HG02943 (cell line): ENCODE data around the gene RAB3D.

Source experiments
- ATAC-seq: cut with Tn5 transposase; IDR thresholded peaks from one replicate; pipeline ENCODE4 v1.9.1; 2021; ENCODE audit warnings: mild to moderate bottlenecking, low read depth, moderate library complexity; ENCODE audit not compliant: unreplicated experiment

RAB3D gene

DNA sequence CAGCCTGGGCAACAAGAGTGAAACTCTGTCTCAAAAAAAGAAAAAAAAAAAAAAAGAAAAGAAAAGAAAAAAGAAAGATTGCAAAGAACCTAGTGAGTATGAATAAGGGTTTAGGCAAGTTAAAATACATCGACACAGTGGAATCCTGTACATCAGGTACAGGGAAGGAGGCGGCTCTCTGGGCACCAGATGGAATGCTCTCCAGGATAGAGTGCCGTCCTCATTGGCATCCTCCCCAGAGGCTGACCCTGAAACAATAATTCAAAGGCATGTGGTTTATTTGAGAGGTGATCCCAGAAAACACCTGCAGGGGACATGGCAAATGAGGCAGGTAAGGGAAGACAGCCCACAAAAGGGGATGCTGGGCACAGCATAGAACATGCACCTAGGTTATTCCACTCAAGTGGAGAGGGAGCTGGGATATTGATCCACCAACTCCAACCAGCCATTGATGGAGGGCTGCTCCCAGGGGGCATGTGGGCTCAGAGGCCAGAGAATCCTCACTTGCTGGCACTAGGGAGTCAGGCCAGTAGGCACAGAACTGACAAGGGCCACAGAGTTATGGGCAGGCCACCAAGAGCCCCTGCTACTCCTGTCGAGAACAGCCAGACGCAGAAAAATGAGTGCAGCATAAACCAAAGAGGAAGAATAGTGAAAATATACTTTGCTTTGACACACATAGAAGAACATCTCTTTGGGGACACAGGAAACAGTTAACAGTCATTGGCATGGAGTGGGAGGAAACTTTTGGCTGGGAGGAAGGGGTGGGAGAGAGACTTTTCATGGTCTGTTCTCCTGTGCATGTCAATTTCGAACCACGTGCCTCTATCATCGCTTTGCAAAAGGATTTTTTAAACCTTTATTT, 39.3 kb downstream of the RAB3D start:
- ATAC-seq, result no peak

DNA sequence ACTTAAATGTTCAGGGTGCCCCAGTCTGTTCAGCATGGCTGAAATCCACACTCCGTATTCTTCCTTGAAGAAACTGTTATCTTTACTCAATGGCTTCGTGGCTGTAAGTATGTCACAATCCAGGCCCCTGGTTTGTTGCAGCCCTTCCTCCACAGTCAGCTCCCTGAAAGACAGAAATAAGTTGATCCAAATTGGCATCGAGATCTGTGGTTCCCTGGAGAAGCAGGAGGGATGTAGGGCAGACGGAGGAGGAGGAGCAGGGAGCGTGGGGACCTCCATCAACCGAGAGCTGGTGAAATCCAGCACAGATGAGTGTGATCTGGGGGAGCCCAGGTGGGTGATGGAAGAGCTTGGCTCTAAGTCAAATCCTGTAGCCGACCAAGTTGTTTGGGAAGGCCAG, 43.2 kb downstream of the RAB3D start:
- ATAC-seq, result no peak

DNA sequence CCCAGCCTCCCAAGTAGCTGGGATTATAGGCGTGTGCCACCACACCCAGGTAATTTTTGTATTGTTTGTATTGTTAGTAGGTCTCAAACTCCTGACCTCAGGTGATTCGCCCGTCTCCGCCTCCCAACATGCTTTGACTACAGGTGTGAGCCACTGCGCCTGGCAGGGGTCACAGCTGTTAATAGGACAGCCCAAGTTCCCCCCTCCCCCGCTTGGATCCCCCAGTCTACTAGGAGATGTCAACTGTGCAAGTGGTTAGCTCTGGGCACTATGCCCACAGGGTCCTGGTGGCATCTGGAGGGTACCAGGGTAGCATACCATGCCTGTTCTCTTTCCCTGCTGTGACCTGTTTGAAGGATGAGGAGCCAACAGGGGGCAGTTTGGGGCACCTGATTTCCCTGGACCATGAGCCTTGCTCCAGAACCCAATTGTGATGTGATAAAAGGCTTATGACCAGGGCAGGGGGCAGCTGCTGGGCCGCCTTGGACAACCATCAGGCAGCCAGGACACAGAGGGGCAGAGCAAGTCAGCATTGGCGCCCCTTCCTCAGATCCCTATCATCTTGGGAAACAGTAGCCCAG, 43.7 kb downstream of the RAB3D start, which contains the start of gene TSPAN16:
TSS of gene TSPAN16 (plus strand) at position 496 of the 581 bp plus-strand sequence. CDS start 138 bp downstream, outside the sequence.
- ATAC-seq, result no peak

DNA sequence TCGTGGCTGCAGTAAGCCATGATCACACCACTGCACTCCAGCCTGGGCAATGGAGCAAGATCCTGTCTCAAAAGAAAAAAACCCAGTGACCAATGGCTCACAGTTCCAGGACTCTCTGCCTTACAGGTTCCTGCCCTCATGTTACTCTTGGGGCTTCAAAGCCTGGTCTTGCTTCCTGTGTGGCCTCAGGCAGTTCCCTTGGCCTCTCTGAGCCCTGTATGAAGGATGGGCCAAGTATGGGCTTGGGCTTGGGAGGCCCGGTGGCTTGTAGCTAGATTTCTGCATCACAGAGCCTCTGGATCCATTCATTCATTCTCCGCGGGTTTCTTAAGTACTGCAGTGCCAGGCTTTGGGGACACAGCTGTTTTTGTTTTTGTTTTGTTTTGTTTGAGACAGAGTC, 44.3 kb downstream of the RAB3D start:
- no peak for ATAC-seq

DNA sequence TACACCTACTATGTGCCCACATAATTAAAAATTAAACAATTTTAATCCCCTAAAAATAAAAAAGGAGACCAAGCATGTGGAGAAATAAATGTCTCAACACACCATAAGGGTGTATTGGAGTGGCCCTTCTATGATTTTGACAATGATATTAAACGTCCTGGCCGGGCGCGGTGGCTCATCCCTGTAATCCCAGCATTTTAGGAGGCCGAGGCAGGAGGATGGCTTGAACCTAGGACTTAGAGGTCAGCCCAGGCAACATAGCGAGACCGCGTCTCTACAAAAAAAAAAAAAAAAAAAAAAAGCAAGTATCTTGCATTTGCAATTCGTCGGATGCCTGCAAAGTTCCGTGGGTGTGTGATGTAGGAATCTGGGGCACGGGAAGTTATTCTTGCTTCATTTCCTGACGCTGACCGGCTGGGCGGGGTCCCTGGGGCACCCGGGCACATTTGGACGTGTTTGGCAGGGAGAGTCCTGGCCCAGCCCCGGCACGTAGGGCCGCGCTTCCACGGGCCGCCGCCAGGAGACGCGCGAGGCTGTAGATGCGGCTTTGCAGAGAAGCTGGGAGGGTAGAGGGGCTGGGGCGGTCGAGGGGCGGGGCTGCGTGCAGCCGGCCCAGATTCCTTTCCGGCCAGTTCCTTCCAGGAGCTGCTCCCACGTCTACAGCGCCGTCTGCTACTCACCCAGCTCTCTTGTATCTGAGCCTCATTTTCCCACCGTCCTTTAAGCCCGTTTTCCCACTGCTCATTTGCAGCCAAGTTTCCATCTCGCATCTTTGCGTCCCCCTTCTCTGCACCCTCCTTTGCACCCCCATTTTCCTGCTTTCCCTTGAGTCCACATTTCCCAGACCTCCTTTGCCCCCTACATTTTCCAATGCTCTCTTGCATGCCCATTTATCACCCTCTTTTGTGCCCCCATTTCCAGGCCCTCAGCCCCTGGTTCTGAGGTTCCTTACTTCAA, 45.7 kb downstream of the RAB3D start:
- no peak for ATAC-seq

DNA sequence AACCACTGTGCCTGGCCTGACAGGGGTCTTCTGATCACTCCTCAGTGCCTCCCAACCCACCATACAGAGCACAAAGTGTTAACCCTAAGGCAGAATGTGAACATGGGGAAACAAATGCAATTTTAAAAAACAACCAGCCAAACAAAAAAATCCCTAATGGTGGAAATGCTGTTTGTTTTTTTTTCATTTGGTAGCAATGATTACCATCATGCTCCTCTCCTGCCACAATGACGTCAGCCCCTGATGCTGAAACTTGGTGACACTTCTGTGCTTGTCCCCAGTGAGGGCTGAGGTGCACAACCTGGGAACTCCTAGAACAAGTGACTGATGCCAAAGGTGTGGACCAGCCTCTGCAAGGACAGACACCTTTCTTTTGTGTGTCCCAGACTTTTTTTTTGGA, 47.5 kb downstream of the RAB3D start:
- ATAC-seq, result no peak

DNA sequence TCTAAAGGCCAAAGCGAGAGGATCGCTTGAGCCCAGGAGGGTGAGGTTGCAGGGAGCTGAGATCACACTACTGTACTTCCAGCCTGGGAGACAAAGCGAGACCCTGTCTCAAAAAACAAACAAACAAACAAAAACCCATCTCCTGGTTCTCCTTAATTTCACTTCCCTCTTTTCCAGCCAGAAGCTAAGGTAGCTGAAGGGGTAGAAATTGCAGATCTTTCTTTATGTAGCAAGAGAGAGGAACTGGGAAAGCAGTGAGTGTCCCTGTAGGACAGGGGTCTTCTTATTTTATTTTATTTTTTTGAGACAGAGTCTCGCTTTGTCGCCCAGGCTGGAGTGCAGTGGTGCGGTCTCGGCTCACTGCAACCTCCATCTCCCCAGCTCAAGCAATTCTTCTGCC, 48.0 kb downstream of the RAB3D start:
- ATAC-seq, result no peak

DNA sequence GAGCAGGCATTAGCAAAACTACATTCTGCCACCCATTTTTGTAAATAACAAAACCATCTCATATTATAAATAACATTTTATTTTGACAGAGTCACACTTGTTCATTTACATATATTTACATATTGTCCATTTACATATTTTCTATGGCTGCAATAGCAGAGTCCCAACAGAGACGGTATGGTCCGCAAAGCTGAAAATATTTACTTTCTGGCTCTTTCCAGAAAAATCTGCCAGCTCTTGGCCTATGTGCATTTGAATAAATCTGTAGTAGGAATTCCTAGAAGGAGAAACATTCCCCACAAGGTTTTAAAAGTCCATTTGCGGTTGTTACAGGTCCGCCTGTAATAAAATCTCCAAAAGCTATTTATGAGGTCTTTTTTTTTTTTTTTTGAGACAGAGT, 49.2 kb downstream of the RAB3D start:
- no peak for ATAC-seq

DNA sequence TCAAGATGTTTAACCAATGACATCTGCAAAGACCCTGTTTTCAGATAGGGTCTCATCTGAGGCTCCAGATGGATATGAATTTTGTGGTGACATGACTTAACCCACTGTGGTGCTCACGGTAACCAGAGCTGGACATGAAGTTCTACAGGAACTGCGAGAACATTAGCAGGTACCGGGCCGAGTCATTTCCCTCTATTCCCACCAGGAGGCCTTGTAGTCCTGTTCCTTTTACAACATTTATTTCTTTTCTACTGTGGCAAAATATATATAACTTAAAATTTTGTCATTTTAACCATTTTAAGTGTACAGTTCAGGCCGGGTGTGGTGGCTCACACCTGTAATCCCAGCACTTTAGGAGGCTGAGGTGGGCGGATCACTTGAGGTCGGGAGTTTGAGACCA, 51.1 kb downstream of the RAB3D start:
- ATAC-seq, result no peak

DNA sequence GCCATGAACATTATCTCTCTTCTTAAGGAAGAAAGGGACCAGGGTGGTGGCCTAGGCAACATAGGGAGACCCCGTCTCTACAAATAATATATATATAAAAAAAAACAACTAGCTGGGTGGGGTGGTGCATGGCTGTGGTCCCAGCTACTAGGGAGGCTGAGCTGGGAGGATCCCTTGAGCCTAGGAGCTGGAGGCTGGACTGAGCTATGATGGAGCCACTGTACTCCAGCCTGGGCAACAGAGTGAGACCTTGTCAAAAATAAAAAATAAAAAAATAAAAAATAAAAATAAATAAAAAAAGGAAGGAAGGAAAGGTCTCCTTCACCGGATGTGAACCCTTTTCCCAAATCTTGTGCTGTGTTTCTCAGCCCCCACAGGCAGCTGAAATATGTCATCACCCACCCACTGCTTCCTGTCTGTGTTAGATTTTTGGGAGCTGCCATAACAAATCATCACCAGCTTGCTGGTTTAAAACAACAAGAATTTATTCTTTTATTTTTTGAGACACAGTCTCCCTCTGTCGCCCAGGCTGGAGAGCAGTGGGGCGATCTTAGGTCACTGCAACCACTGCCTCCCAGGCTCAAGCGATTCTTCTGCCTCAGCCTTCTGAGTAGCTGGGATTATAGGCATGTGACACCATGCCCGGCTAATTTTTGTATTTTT, 53.0 kb downstream of the RAB3D start:
- ATAC-seq, result no peak

DNA sequence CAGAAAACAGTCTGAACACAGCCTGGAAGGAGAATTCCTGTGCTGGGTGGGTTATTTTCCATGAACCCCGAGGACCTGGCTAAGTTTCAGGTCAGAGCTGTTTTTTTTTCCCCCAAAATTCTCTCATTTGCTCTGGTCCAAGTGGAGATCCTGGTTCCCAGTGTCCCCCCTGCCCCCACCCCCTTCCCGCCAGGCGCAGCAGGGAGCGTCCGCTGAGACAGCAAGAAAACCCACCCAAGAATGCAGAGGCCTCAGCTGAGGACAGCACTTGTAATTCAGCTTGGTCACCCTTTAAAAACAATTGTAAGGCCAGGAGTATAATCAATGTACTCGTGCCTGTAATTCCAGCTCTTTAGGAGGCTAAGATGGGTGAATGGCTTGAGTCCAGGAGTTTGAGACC, 54.9 kb downstream of the RAB3D start:
- ATAC-seq, result no peak

DNA sequence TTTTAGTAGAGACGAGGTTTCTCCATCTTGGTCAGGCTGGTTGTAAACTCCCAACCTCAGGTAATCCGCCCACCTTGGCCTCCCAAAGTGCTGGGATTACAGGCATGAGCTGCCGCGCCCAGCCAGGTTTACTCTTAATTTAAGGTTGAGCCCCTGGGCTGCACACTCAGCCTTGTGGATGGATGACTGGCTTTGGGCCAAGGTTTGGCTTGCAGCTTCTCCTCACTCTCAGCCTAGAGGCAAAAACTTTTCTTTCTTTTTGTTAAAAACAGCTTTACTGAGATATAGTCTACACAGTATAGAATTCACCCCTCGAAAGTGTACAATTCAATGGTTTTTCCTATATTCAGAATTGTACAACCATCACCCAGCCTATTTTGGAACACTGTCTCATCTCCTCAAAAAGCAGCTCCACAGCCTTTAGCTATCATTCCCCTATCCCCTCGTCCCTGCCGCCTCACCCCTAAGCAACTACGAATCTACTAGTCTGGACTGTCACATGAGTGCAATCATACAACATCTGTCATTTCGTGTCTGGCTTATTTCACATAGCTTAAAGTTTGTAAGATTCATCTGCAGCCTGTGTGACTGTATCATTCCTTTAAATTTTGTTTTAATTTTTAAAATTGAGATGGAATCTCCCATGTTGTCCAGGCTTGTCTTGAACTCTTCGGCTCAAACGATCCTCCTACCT, 58.0 kb downstream of the RAB3D start:
- ATAC-seq, result no peak

DNA sequence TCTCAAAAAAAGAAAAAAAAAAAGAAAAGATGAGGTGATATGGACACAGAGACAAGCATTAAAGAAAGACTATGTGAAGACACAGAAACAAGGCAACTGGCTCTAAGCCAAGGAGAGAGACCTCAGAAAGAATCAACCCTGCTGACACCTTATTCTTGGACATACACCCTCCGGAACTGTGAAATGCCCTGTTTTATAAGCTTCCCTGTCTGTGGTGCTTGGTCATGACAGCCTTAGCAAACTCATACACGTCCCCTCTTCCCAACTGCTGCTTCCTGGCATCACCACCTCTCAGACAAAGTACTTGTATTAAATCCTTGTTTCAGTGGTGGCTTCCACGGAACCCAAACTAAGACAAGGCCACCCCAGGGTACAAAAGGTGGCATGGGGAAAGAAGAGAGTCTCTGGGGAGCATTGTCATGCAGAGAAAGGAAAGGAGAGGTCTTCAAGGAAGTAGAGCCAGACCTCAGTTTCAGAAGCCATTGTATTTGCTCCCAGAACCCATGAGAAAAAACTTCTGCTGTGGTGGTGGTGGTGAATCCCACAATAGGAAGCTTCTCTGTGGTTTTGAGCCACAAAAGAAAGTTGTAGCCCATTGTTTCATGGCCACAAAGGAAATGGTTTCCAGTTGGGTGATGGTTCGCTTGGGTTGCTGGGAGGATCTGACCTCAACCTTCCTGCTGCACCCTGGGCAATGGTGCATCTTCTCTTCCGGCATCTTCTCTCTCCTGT, 59.8 kb downstream of the RAB3D start:
- no peak for ATAC-seq

DNA sequence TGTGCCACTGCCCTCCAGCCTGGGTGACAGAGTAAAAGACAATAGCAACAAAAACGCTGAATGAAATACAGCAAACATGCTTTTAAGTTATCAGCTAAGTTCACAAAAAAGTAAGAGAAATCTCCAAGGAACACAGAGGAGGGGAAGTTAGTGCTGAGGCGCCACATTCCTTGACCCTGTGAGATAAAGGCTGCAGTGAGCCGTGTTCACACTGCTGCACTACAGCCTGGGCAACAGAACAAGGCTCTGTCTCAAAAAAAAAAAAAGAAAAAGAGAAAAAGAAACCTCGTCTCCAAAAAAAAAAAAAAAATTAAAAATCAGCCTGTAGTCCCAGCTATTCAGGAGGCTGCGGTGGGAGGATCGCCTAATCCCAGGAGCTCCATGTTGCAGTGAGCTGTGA, 60.8 kb downstream of the RAB3D start:
- ATAC-seq, result no peak

DNA sequence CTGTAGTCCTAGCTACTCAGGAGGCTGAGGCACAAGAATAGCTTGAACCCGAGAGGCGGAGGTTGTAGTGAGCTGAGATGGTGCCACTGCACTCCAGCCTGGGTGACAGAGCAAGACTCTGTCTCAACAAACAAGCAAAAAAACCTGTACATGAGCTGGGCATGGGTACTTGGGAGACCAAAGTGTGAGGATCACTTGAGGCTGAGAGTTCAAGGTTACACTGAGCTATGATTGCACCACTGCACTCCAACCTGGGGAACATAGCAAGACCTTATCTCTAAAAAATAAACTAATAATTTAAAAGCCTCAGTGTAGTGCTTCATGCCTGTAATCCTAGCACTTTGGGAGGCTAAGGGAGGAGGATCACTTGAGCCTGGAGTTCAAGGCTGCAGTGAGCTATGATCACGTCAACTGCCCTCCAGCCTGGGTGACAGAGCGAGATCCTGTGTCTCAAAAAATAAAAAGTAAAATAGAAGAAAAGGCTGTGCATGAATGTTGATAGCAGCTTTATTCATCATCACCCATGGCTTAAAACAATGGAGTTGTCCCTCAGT, 64.8 kb downstream of the RAB3D start:
- no peak for ATAC-seq

DNA sequence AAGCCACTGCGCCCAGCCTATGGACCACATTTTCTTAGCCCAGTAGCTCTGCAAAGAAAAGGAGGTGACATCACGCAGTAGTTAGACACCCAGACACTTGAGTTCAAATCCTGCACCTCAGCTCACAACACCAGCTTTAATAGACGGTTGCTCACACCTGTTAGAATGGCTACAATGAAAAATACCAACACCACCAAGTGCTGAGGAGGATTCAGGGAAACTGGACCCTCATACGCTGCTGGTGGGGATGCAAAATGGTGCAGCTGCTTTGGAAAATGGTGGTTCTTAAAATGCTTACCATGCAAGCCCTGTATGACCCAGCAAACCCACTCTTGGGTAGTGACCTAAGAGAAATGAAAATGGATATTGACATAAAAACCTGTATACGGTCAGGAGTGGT, 65.5 kb downstream of the RAB3D start:
- no peak for ATAC-seq

DNA sequence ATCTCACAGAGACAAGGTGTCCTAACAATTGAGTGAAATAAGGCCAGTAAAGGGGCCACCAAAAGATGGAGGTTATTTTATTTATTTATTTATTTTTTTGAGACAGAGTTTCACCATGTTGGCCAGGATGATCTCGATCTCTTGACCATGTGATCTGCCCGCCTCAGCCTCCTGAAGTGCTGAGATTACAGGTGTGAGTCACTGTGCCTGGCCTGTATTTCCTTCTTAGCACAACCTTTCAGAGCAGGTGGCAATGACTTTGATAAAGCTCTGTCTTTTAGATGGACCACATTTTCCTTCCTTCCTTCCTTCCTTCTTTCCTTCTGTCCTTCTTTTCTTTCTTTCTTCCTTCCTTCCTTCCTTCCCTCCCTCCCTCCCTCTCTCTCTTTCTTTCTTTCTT, 66.2 kb downstream of the RAB3D start:
- ATAC-seq, result no peak
